Measurements from ENCODE around the gene ZNF584. TPM values are rescaled to one million over a fixed set of nuclear protein-coding genes. Genes with fewer than 3 reads are reported as not detected.

The ZNF584 gene
- total RNA-seq, 2 donors from 2014 or later = 7.3 to 11.7 TPM

DNA sequence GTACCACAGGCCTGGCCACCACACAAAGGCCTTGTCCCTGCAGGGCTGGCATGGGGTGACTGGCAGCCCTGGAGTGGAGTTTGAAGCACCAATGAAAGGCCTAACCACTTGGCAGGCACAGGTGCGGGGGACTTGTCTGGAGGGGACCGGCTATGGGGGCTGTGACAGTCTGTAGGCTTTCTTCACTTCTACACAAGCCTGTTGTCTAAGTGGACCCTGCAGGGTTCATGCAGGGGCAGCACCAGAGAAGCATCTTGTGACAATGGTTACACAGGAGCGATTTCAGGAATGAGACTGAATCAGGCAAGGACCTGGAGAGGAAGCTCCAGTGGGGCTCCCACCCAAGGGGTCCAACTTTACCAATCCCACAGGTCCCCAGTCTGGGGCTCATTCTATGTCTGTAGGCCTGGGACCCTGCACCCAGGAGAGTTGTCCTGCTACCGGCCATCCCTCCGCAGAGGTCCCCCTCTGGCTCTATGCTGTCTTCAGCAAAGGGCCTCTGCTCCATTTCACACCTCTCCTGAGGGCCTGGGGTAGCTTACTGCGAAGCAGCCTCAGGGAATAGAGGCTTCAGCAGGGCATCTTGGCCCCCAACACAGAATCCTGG is 25.3 kb upstream of the ZNF584 start:
- intact Hi-C loops (cut with DNase I) = no loop called here
- no peak for DNase-seq (ENCODE audit: low spot score)

DNA sequence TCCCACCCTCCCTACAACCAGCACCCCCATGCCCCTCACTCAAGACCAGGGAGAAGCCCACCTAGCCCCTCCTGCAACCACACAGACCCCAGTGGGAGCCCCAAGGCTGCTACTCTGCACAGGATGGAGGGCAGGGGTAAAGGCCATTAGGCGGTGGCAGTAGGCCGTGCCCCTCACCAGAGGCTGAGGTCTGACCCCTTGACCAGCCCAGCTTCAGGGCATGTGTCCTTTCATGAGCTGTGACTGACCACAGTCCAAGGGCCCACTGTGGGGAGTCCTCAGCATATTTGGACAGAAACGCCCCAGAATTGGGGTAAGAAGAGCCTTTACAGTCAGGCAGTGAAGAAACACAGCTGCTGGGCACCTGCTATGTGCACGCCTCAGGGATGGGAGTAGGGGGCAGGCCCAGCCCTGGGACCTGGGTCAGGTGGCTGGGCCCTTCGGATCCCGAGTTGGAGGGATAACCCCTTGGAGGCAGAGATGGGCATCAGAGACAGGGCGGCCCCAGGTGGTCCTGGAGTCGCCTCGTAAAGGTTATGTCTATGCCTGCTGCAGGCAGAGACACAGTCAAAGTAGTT is 23.0 kb upstream of the ZNF584 start:
- intact Hi-C loops (cut with DNase I) = no loop called here
- peak; percentile 74 for DNase-seq (ENCODE audit: low spot score)

DNA sequence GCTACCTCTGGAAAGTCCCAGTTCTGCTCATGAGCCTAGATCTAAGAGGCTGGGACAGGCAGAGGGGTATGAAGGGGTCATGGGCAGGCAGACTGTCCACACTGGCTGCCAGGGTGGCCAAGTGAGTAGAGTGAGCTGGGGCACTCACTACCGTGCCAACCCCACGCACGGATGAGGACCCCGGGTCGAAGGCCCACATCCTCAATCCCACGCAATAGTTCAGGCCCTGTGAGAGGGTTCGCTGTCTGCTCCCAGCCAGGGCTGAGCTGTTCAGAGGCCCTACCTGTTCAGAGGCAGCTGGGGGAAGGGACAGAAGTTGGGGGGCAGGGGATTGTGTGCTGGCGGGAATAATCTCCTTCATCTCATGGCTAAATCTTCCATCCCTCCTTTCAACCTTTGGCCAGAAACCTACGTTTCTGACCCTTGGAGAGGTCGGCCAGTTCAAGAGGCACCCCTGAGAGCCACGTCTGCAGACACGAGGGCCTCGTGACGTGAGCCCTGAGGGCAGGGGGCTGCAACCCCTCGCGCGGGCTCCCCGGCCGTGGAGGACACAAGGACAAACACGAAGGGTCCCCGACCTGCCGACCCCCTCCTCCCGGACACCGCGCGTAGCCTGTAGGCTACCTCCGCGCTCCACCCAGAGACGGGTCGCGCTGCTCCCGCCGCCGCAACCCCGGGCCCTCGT is 22.4 kb upstream of the ZNF584 start:
- intact Hi-C loops (cut with DNase I) = no loop called here
- DNase-seq (ENCODE audit: low spot score) = peak; percentile 82

- intact Hi-C loops (cut with DNase I) = no loop called here
These were observed 21.7 kb upstream of the ZNF584 start, which contains the start of gene RPS5 for GRCh38 chr19:58386576-58387337. Gene RPS5, plus strand, starts transcription at chr19:58387269. Its CDS starts 869 bp downstream, at chr19:58388138.

DNA sequence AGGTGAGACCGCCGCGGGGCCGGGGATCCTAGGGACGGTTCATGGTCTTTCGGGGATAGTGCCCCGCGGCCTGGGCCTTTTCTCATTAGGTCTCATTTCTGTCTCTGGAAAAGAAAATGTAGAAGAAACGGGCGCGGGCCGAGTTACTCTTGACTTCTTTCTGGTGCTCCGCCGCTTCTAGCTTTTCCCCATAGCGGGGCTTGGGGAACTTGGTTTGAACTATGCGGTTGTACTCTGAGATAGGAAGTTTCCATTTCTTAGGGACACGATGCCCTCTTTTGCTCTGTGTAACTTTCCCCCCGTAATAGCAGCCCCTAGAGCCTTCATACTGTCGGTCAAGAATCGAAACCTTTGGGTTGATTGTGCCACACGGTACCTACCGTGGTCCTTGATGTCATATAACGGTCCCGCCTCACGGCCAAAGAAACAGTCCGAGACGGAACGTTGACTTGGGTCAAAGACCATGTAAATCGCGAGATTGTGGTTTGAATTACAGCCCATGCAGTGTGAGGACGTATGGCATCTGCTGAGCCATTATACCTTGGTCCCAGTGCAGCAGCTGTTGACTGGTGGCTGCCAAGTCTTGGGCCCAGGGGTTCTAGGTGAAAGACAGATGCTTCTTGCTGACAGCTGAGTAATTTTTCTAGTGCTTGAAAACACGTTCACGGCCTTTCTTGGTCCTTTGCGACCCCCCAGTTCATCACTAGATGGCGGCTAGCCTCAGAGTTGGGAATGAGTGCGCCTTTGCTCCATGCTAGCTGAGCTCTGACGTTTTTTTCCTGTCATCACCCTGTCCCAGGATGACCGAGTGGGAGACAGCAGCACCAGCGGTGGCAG is 20.9 kb upstream of the ZNF584 start:
- intact Hi-C loops (cut with DNase I) = no loop called here
- no peak for DNase-seq (ENCODE audit: low spot score)

More at GRCh38 chr19:58386576-58387337, 21.7 kb upstream of the ZNF584 start, which contains the start of gene RPS5:
- DNase-seq (ENCODE audit: low spot score) = peak; percentile 99

DNA sequence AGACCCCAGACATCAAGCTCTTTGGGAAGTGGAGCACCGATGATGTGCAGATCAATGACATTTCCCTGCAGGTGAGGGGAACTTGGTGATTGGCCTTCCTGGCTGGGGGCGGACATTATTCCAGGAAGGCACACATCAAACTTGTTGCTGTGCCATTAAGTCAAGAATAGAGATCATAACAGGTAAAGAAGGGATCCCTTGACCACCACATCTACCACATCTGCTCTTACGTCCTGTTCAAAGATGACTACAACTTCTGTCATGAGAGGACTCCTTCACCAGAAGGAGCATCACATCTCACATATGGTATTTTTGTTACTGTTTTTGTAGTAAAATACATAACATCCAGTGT is 20.3 kb upstream of the ZNF584 start:
- intact Hi-C loops (cut with DNase I) = no loop called here
- no peak for DNase-seq (ENCODE audit: low spot score)

DNA sequence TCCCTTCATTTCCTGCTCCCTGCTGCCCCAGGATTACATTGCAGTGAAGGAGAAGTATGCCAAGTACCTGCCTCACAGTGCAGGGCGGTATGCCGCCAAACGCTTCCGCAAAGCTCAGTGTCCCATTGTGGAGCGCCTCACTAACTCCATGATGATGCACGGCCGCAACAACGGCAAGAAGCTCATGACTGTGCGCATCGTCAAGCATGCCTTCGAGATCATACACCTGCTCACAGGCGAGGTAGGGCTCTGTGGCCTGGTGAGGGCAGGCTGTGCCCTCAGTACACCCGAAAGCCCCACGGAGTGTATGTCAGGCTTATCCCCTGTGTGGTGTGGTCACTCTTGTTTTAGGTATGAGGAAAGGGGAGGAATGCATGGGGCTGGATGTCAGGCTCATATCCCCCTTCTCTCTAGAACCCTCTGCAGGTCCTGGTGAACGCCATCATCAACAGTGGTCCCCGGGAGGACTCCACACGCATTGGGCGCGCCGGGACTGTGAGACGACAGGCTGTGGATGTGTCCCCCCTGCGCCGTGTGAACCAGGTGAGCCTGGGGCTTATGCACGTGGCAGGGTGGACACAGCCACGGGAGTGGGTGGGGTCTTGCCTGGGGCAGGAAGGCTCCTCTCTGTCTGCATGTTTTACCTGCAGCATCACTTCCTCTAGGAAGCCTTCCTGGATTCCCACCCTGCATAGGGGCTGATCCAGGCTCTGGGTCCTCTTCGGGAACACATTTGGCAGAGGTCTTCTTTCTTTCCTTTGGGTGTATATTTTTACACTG is 15.3 kb upstream of the ZNF584 start:
- intact Hi-C loops (cut with DNase I) = no loop called here
- DNase-seq (ENCODE audit: low spot score) = no peak

- no peak for DNase-seq (ENCODE audit: low spot score)
- intact Hi-C loops (cut with DNase I) = no loop called here
These were observed 14.8 kb upstream of the ZNF584 start for GRCh38 chr19:58393725-58394033.

- DNase-seq (ENCODE audit: low spot score) = no peak
These were observed 13.6 kb upstream of the ZNF584 start for GRCh38 chr19:58394821-58395219.

GRCh38 chr19:58395220-58395978 is 13.1 kb upstream of the ZNF584 start, which contains the start of gene RNF225:
Gene RNF225, plus strand, starts transcription at chr19:58395656. Its CDS starts 434 bp downstream, at chr19:58396090.
- intact Hi-C loops (cut with DNase I) = no loop called here
- no peak for DNase-seq (ENCODE audit: low spot score)

More at GRCh38 chr19:58394821-58395219, 13.6 kb upstream of the ZNF584 start:
- intact Hi-C loops (cut with DNase I) = no loop called here

GRCh38 chr19:58395979-58396627 is 12.3 kb upstream of the ZNF584 start:
- intact Hi-C loops (cut with DNase I) = no loop called here
- DNase-seq (ENCODE audit: low spot score) = no peak

- no peak for DNase-seq (ENCODE audit: low spot score)
- intact Hi-C loops (cut with DNase I) = no loop called here
These were observed 11.5 kb upstream of the ZNF584 start for GRCh38 chr19:58396691-58397532.

- DNase-seq (ENCODE audit: low spot score) = no peak
- intact Hi-C loops (cut with DNase I) = no loop called here
These were observed 10.9 kb upstream of the ZNF584 start for GRCh38 chr19:58397533-58398037.

DNA sequence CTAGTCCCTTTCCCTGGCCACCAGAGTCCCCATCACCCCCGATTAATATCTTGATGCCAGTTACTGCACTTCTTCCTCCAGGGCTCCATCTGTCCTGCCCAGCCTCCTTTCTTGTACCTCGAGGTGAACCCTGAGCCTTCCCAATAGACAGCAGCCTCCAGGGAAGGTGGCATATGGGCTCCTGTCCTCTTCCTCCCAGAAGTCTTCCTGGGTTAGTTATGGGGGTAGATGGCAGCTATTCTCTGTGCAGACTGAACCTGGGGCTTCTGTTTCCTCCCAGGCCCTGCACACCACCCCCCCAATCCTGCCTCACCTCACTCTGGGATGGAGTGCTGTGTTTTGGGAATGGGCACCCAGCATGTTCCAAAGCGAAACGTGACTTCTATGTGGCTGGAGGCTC is 10.4 kb upstream of the ZNF584 start:
- no peak for DNase-seq (ENCODE audit: low spot score)
- intact Hi-C loops (cut with DNase I) = no loop called here

- DNase-seq (ENCODE audit: low spot score) = no peak
These were observed 9.9 kb upstream of the ZNF584 start for GRCh38 chr19:58398545-58398944.

DNA sequence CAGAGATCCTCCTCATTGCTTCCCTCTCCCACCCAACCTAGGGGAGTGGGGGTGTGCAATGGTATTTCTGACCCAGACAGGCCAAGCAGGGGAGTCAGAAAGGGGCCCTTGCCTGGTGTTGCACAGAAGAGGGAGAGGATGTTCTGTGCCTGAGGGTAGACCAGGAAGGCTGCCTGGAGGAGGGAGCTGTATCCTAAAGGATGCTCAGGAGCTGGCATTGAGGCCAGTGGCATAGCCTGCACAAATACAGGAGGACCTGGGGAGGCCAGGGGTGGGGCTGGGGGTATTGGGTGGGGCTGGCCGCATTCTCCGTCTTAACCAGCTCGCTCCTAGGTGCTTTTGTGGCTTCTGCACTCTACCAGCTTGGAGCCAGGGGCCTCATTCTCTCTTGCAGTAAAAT is 8.5 kb upstream of the ZNF584 start:
- DNase-seq (ENCODE audit: low spot score) = no peak
- intact Hi-C loops (cut with DNase I) = no loop called here

More at GRCh38 chr19:58398545-58398944, 9.9 kb upstream of the ZNF584 start:
- intact Hi-C loops (cut with DNase I) = no loop called here
